ENCODE results near the gene TNFSF12.

DNA sequence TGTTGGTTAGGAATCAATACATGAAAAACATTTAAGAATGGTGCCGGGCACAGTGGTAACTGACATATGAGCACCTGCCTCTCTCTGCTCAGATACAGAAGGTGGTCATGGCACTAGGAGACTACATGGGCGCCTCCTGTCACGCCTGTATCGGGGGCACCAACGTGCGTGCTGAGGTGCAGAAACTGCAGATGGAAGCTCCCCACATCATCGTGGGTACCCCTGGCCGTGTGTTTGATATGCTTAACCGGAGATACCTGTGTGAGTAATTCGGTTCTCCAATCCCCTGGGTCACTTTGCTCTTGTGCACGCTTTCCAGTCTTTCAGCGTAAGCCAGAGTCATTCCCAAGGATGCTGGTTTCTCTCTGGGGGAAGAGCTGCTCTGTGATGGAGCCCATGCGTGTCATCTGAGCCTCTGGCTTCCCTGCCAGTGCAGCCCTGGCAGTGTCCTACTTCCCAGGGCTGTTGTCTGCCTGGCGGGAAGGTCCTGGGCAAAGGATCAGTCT, 27.6 kb downstream of the TNFSF12 start:
- TF ChIP-seq POLR2A (IDR thresholded peaks at IDR 0.05): no peak
- TF ChIP-seq, protein P1, sequence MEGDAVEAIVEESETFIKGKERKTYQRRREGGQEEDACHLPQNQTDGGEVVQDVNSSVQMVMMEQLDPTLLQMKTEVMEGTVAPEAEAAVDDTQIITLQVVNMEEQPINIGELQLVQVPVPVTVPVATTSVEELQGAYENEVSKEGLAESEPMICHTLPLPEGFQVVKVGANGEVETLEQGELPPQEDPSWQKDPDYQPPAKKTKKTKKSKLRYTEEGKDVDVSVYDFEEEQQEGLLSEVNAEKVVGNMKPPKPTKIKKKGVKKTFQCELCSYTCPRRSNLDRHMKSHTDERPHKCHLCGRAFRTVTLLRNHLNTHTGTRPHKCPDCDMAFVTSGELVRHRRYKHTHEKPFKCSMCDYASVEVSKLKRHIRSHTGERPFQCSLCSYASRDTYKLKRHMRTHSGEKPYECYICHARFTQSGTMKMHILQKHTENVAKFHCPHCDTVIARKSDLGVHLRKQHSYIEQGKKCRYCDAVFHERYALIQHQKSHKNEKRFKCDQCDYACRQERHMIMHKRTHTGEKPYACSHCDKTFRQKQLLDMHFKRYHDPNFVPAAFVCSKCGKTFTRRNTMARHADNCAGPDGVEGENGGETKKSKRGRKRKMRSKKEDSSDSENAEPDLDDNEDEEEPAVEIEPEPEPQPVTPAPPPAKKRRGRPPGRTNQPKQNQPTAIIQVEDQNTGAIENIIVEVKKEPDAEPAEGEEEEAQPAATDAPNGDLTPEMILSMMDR (IDR thresholded peaks at IDR 0.05): no peak
